ENCODE data around the gene PDE6B.
"Not testable (repeated sequence)": the region's sequence is repeated elsewhere in the genome, so short reads cannot be mapped to it uniquely, and the experiment has no call there.

PDE6B gene

GRCh38 chr4:637536-638280 lies 12.3 kb downstream of the PDE6B start:
- no peak for DNase-seq

GRCh38 chr4:642366-642765 lies 17.0 kb downstream of the PDE6B start:
- DNase-seq = not testable (repeated sequence)

GRCh38 chr4:646460-646859 lies 21.1 kb downstream of the PDE6B start:
- DNase-seq = no peak

- DNase-seq = no peak
These were observed 22.1 kb downstream of the PDE6B start for GRCh38 chr4:647481-647880.

GRCh38 chr4:648579-649292 lies 23.4 kb downstream of the PDE6B start:
- DNase-seq = no peak

GRCh38 chr4:649293-649625 lies 23.9 kb downstream of the PDE6B start:
- no peak for DNase-seq

- no peak for DNase-seq
These were observed 24.5 kb downstream of the PDE6B start for GRCh38 chr4:649751-650310.

GRCh38 chr4:650461-650860 lies 25.1 kb downstream of the PDE6B start:
- DNase-seq = no peak

- peak; percentile 73 for DNase-seq
These were observed 25.8 kb downstream of the PDE6B start for GRCh38 chr4:650951-651883.

GRCh38 chr4:651884-652642 lies 26.7 kb downstream of the PDE6B start:
- no peak for DNase-seq

- no peak for DNase-seq
These were observed 27.9 kb downstream of the PDE6B start for GRCh38 chr4:653080-653821.

GRCh38 chr4:653831-654502 lies 28.6 kb downstream of the PDE6B start:
- no peak for DNase-seq

- DNase-seq = no peak
These were observed 29.1 kb downstream of the PDE6B start for GRCh38 chr4:654503-654845.

GRCh38 chr4:654871-655463 lies 29.6 kb downstream of the PDE6B start:
- no peak for DNase-seq

- no peak for DNase-seq
These were observed 30.2 kb downstream of the PDE6B start for GRCh38 chr4:655464-656151.

- no peak for DNase-seq
These were observed 31.3 kb downstream of the PDE6B start for GRCh38 chr4:656436-657337.

GRCh38 chr4:657338-657833 lies 32.0 kb downstream of the PDE6B start:
- DNase-seq = no peak

GRCh38 chr4:657834-658667 lies 32.7 kb downstream of the PDE6B start:
- DNase-seq = no peak
